ENCODE data around the gene GNPTAB. TPM values are rescaled to one million over a fixed set of nuclear protein-coding genes. Genes with fewer than 3 reads are reported as not detected.

Gene GNPTAB
- total and polyA plus RNA-seq, 2 of the 4 experiments (the other 2 are of a cell fraction): 16.0 to 24.2 TPM

DNA sequence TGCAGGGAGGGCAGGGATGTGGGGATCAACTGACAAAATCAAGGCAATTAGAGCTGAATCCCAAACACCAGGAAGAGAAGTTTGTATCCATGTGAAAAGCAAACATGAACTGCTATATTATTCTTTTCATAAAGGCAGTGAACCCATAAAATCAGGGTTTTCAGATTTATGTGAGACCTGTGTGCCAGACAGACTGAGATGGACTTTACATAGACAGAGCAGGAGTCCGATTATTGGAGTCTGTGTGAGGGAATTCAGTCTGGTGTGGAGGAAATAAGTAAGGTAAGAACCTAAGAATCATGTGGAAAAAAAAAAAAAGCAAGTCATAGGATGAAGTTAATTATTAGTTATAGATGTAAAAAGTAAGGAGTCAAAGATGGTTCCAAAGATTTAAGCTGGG is 46.4 kb downstream of the GNPTAB start:
- no peak overlapping the region for H4K91ac ChIP-seq (ENCODE audit: insufficient read depth, low read depth, low read length)
- no peak overlapping the region for H3K23ac ChIP-seq (ENCODE audit: low read depth, low read length)
- DNase-seq (no peak), ATAC-seq (ENCODE audit: low read depth) (no peak)
- H3K36me3 ChIP-seq (ENCODE audit: control insufficient read depth, insufficient read depth, low read length): peaks cover 4% of the 10 kb centered on the region; the same call in 1 of the 2 replicates
- H3K18ac ChIP-seq (ENCODE audit: low read depth, low read length): no peak overlapping the region
- no peaks in the 10 kb centered on the region for H4K20me1 ChIP-seq (ENCODE audit: insufficient read depth, low read length)
- no peak overlapping the region for H2BK20ac ChIP-seq (ENCODE audit: low read depth, low read length)
- peaks cover 7% of the 10 kb centered on the region for H3K4me1 ChIP-seq (ENCODE audit: control insufficient read depth, insufficient read depth, low read length)
- H4K8ac ChIP-seq (ENCODE audit: low read depth in 2 of 2, low read length in 2 of 2): no peak overlapping the region
- no peak overlapping the region for H3K56ac ChIP-seq (ENCODE audit: extremely low read depth, insufficient read depth, low read length)
- no peak overlapping the region for H3K4me3 ChIP-seq (ENCODE audit: insufficient read depth, low read depth, low read length)
- dilution Hi-C loops (cut with HindIII; ENCODE audit: low sequenced_read_pairs, unreplicated experiment) (no loop called here), in situ Hi-C loops (cut with MboI; ENCODE audit: low sequenced_read_pairs) (no loop called here), intact Hi-C loops (cut with micrococcal nuclease) (no loop called here)
- H3K27ac ChIP-seq (ENCODE audit: insufficient read depth, low read length): no peak overlapping the region
- no TSS peak for BruUV-seq (replicated peaks)
- TF ChIP-seq SMC3 (IDR thresholded peaks at IDR 0.05; ENCODE audit: low read depth, low read length) (no peak), NFE2L2 (IDR thresholded peaks at IDR 0.05; ENCODE audit: low read depth, low read length) (no peak), FOS (IDR thresholded peaks at IDR 0.05; ENCODE audit: low read depth, low read length) (no peak), MAZ (IDR thresholded peaks at IDR 0.05; ENCODE audit: borderline replicate concordance, low read depth, low read length) (no peak), RFX5 (IDR thresholded peaks at IDR 0.05; ENCODE audit: low read depth, low read length) (no peak), MXI1 (IDR thresholded peaks at IDR 0.05; ENCODE audit: borderline replicate concordance, low read depth, low read length) (no peak), CHD1 (IDR thresholded peaks at IDR 0.05; ENCODE audit: low read depth, low read length) (no peak), POLR2A (IDR thresholded peaks at IDR 0.05; ENCODE audit: low read depth, low read length) (no peak)
- TF ChIP-seq, protein P1, sequence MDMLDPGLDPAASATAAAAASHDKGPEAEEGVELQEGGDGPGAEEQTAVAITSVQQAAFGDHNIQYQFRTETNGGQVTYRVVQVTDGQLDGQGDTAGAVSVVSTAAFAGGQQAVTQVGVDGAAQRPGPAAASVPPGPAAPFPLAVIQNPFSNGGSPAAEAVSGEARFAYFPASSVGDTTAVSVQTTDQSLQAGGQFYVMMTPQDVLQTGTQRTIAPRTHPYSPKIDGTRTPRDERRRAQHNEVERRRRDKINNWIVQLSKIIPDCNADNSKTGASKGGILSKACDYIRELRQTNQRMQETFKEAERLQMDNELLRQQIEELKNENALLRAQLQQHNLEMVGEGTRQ (IDR thresholded peaks at IDR 0.05; ENCODE audit: low read depth, low read length): no peak
- ChIA-PET CTCF (interaction anchor here (0.6 to 2.3 kb wide), 3 partner anchors 9 to 46 kb away, joined by 3 to 6 read pairs (median 5); partner anchors contain the start of gene GNPTAB), POLR2A (ENCODE audit: unreplicated experiment) (no interaction called here)
- H3K27me3 ChIP-seq (ENCODE audit: control insufficient read depth, insufficient read depth, low read length): no peaks in the 10 kb centered on the region
- H3K9ac ChIP-seq (ENCODE audit: low read depth, low read length): no peak overlapping the region
- H2BK15ac ChIP-seq (ENCODE audit: low read depth, low read length): no peak overlapping the region
- H2AK5ac ChIP-seq (ENCODE audit: low read depth, low read length): 0 out of 2 replicates have a peak overlapping the region, but pooled peaks have one; percentile 24
- no peak overlapping the region for H3K4me2 ChIP-seq (ENCODE audit: low read depth, low read length)
- H4K5ac ChIP-seq (ENCODE audit: low read depth, low read length): no peak overlapping the region
- no peak overlapping the region for H3K14ac ChIP-seq (replicated peaks; ENCODE audit: low read depth, low read length)
- no peak overlapping the region for H2BK5ac ChIP-seq (ENCODE audit: low read depth, low read length, poor library complexity, severe bottlenecking)
- H3K9me1 ChIP-seq (ENCODE audit: insufficient read depth, low read length): peaks cover 9% of the 10 kb centered on the region
- H2AFZ ChIP-seq (replicated peaks; ENCODE audit: low read length, poor library complexity): no peak overlapping the region
- WGBS, 2 experiments (ENCODE audit: extremely low coverage in 2 of 2, insufficient read length in 1 of 2): 50% methylated on average over 1 of the region's 1 CpG; no CpG with 5 or more reads in 1 of the 2 experiments
- no peaks in the 10 kb centered on the region; a peak in 2 of 4 replicates for H3K79me1 ChIP-seq (ENCODE audit: low read depth in 1 of 2, low read length in 2 of 2)
- H3K9me3 ChIP-seq (ENCODE audit: control insufficient read depth, insufficient read depth, low read length): no peaks in the 10 kb centered on the region
- H2BK120ac ChIP-seq (ENCODE audit: low read depth, low read length): no peak overlapping the region
- no peak overlapping the region for H3K4ac ChIP-seq (ENCODE audit: low read depth, low read length)
- no peak overlapping the region for H2AK9ac ChIP-seq (replicated peaks; ENCODE audit: low read depth, low read length, poor library complexity)
